Right lobe of liver (tissue), 6 donors: ENCODE measurements around the gene BACH2. TPM values are rescaled to one million over a fixed set of nuclear protein-coding genes. Genes with fewer than 3 reads are reported as not detected.
A peak's percentile ranks its signal among the peaks of the same experiment; 100 is the strongest.

Experiments used
- ATAC-seq, 4 donors: fragments of 200-7000 bp; cut with Tn5 transposase; one replicate each; pipeline ENCODE4 v1.9.1; 2020; ENCODE audit warnings: mild to moderate bottlenecking in 4 of 4, moderate library complexity in 4 of 4
- DNase-seq, 3 donors: peaks; one replicate each; pipeline ENCODE4 v3.0.0-alpha.2; 2020
- H3K27ac ChIP-seq, 3 donors: fragments of 200-600 bp; one replicate each; pipeline ENCODE4 v1.8.0; 2022
- H3K27me3 ChIP-seq, 2 donors: fragments of 200-600 bp; one replicate each; pipeline ENCODE4 v1.8.0; 2022
- H3K36me3 ChIP-seq, 4 donors: fragments of 200-600 bp; sonication (generic) in 1 of 4; one replicate each; pipeline versions ENCODE4 v1.5.1 to v1.8.0; 2017 to 2022; ENCODE audit warnings: control low read depth in 1 of 4
- H3K4me1 ChIP-seq, 4 donors: fragments of 200-600 bp; sonication (generic) in 1 of 4; one replicate each; pipeline versions ENCODE4 v1.5.1 to v1.8.0; 2017 to 2022; ENCODE audit warnings: control low read depth in 1 of 4
- H3K4me3 ChIP-seq, 3 donors: fragments of 200-600 bp; one replicate each; pipeline ENCODE4 v1.8.0; 2022
- H3K9me3 ChIP-seq, 4 donors: fragments of 200-600 bp; sonication (generic) in 1 of 4; one replicate each; pipeline versions ENCODE4 v1.5.1 to v1.8.0; 2017 to 2022; ENCODE audit warnings: control low read depth in 1 of 4
- CTCF ChIP-seq, 4 donors: fragments of 200-600 bp in 3 of 4; fragments of 450-650 bp in 1 of 4; IDR thresholded peaks; one replicate each; pipeline versions ENCODE4 v1.5.1 to v1.8.0; 2016 to 2022; ENCODE audit warnings: antibody characterized with exemption in 4 of 4, mild to moderate bottlenecking in 2 of 4
- POLR2A ChIP-seq: fragments of 450-650 bp; IDR thresholded peaks from one replicate; pipeline ENCODE4 v1.6.1; 2017; ENCODE audit warnings: antibody characterized with exemption, mild to moderate bottlenecking
- WGBS: methylation state at CpG from one replicate; pipeline ENCODE4 v1.1.6; 2018; ENCODE audit warnings: low coverage, low lambda C conversion rate; ENCODE audit not compliant: insufficient coverage; ENCODE audit errors: missing lambda C conversion rate; 5-methylcytosine and 5-hydroxymethylcytosine counted together
- intact Hi-C, 2 donors: fragments of 100-400 bp; cut with DNase I; formaldehyde crosslinking; loops; one replicate each; pipeline versions ENCODE4 v1.11.2 to v1.14.1; 2022
- long read RNA-seq: library from polyadenylated mRNA; unstranded; transcript quantifications from one replicate; pipeline ENCODE4 v2.0.0, GENCODE V29; 2019
- total RNA-seq, 6 experiments: library from RNA; depleted of rRNA in 2 of 6; stranded (reverse); fragments of >200 nt in 2 of 6; fragmentation: NEBNext Ultra II Directional in 3 of 6; extraction: Animal tissue kit (Norgen Biotek cat#: 25700) in 3 of 6; gene quantifications; one replicate each; pipeline versions ENCODE4 v1.1.0 to v1.2.4, GENCODE V29; 2016 to 2023
- donor health status: DM: no; HTN: yes; CAD: no.
- donor health status: DM: no; HTN: no; CAD: no.
- donor health status: DM: no; HTN: no; CAD: no.
- donor health status: DM: no; HTN: yes; CAD: no.
- donor health status: DM: no; HTN: yes; CAD: no.

Gene BACH2
- 10 to 100 TPM in 1 of 6 experiments, 1 to 10 TPM in 5; 2.6 to 12.6 (median 3.1) TPM for total RNA-seq
- long read RNA-seq = 0 reads

- Histone ChIP-seq H3K4me3 (peak within 1 kb of the TSS; percentile 60 to 78 (median 72)), H3K27ac (peak within 1 kb of the TSS; percentile 44 to 89 (median 78)), H3K9me3 (no peaks in the 10 kb centered on the region), H3K4me1 (peaks cover 0 to 33% (median 13%) of the 10 kb centered on the region in 4 donors), H3K36me3 (no peaks in the 10 kb centered on the region), H3K27me3 (no peaks in the 10 kb centered on the region)
- intact Hi-C loops = no loop called here
- peak; percentile 90 to 93 (median 93) for DNase-seq
- ATAC-seq = peak; percentile 67 to 79 (median 74)
- peak; percentile 78 for TF ChIP-seq POLR2A
- TF ChIP-seq CTCF (IDR thresholded peaks at IDR 0.05) = peak in 2 of 4 donors; percentile 10 to 33
- WGBS = 0% methylated on average over 2 of the region's 112 CpGs
These were observed at the start of gene BACH2 for GRCh38 chr6:90296341-90297114. BACH2 (minus strand) TSS chr6:90296843; CDS start chr6:90008844, 287,999 bp downstream.

- Histone ChIP-seq H3K4me3 (no peak overlapping the region), H3K27me3 (no peaks in the 10 kb centered on the region), H3K36me3 (no peaks in the 10 kb centered on the region), H3K9me3 (no peaks in the 10 kb centered on the region), H3K4me1 (no peaks in the 10 kb centered on the region), H3K27ac (no peak overlapping the region)
- peak in 1 of 3 donors; percentile 26 for DNase-seq
- TF ChIP-seq CTCF (IDR thresholded peaks at IDR 0.05) = peak in 1 of 4 donors; percentile 12
- no peak for TF ChIP-seq POLR2A
- ATAC-seq = peak in 2 of 4 donors; percentile 36 to 54
- WGBS = 40% methylated on average over 5 of the region's 5 CpGs
- intact Hi-C loops = no loop called here
These were observed 46.9 kb upstream of the BACH2 start for GRCh38 chr6:90343576-90343975.

- no CpG with 5 or more reads among the region's 1 CpG for WGBS
- no peak overlapping the region for H3K27ac ChIP-seq
- no peak for DNase-seq
- H3K36me3 ChIP-seq = no peaks in the 10 kb centered on the region
- H3K27me3 ChIP-seq = no peaks in the 10 kb centered on the region
- intact Hi-C loops = no loop called here
- ATAC-seq = no peak
- H3K9me3 ChIP-seq = no peaks in the 10 kb centered on the region
- H3K4me3 ChIP-seq = no peak overlapping the region
- TF ChIP-seq CTCF (IDR thresholded peaks at IDR 0.05) = no peak
- no peak for TF ChIP-seq POLR2A
- no peaks in the 10 kb centered on the region for H3K4me1 ChIP-seq
These were observed 41.8 kb upstream of the BACH2 start for GRCh38 chr6:90338409-90338808.

- H3K9me3 ChIP-seq = no peaks in the 10 kb centered on the region
- H3K4me1 ChIP-seq = no peaks in the 10 kb centered on the region
- H3K27me3 ChIP-seq = no peaks in the 10 kb centered on the region
- no peak overlapping the region for H3K27ac ChIP-seq
- H3K36me3 ChIP-seq = no peaks in the 10 kb centered on the region
- no peak for ATAC-seq
- no peak for TF ChIP-seq CTCF (IDR thresholded peaks at IDR 0.05)
- intact Hi-C loops = no loop called here
- H3K4me3 ChIP-seq = no peak overlapping the region
- no peak for DNase-seq
- WGBS = 55% methylated on average over 6 of the region's 6 CpGs
These were observed 39.8 kb upstream of the BACH2 start for GRCh38 chr6:90336388-90336947.
